GM12878 (cell line): Measurements from ENCODE around the gene SLC26A11. TPM values are rescaled to one million over a fixed set of nuclear protein-coding genes. Genes with fewer than 3 reads are reported as not detected.

Experiments
- ATAC-seq: fragments of 200-7000 bp; cut with Tn5 transposase; 3 replicates; pipeline ENCODE4 v1.9.1; 2020; ENCODE audit warnings: mild to moderate bottlenecking, moderate library complexity
- BruUV-seq: library from RNA; stranded (reverse); fragments of 400-500 nt; replicated peaks from 2 replicates; lab custom pipeline; 2021; lab: Mats Ljungman, UMichigan
- CTCF ChIA-PET: fragments of 300-600 bp; sonication (Branson Sonifier 250); formaldehyde crosslinking; extraction: SDS; loops from one replicate; lab custom pipeline; 2021; ENCODE audit warnings: inconsistent platforms; lab: Yijun Ruan, JAX
- POLR2A ChIA-PET: fragments of 350-600 bp; formaldehyde crosslinking; extraction: SDS; loops from one replicate; lab custom pipeline; 2021; ENCODE audit warnings: inconsistent platforms; lab: Charles Lee
- RAD21 ChIA-PET: fragments of 300-600 bp; sonication (Branson Sonifier 250); formaldehyde crosslinking; loops from one replicate; lab custom pipeline; 2023; ENCODE audit warnings: antibody characterized with exemption; ENCODE audit not compliant: unreplicated experiment; lab: Charles Lee
- SMC1A ChIA-PET: fragments of 300-600 bp; sonication (Branson Sonifier 250); formaldehyde crosslinking; loops from one replicate; lab custom pipeline; 2023; ENCODE audit not compliant: unreplicated experiment, uncharacterized antibody; lab: Charles Lee
- DNase-seq: peaks from one replicate; pipeline ENCODE4 v3.0.0-alpha.2; 2011; ENCODE audit warnings: low read depth, low spot score
- FAIRE-seq: peaks from 3 replicates; lab custom pipeline; 2011; peaks lifted over from hg19 to GRCh38; lab: Jason Lieb, UNC
- H2AFZ ChIP-seq: 2 replicates; pipeline ENCODE4 v1.6.0; 2011; ENCODE audit warnings: low read depth, low read length, control low read depth; ENCODE audit not compliant: control insufficient read depth
- H3K27ac ChIP-seq: 2 replicates; pipeline ENCODE4 v1.5.1; 2011; ENCODE audit warnings: control low read depth; ENCODE audit not compliant: control insufficient read depth, insufficient read depth
- H3K27me3 ChIP-seq, 2 experiments: replicated peaks in 1 of 2; 2 replicates each; pipeline versions ENCODE4 v1.6.0 to v1.6.1; 2011; ENCODE audit warnings: low read length in 1 of 2; ENCODE audit not compliant: control insufficient read depth in 2 of 2, insufficient read depth in 2 of 2
- H3K36me3 ChIP-seq, 2 experiments: 2 replicates each; pipeline ENCODE4 v1.5.1; 2011; ENCODE audit warnings: low read length in 1 of 2; ENCODE audit not compliant: control insufficient read depth in 2 of 2, insufficient read depth in 2 of 2
- H3K4me1 ChIP-seq: 2 replicates; pipeline ENCODE4 v1.6.1; 2011; ENCODE audit warnings: mild to moderate bottlenecking, low read length, moderate library complexity, mixed read lengths; ENCODE audit not compliant: control insufficient read depth, insufficient read depth
- H3K4me2 ChIP-seq: 2 replicates; pipeline ENCODE4 v1.6.0; 2011; ENCODE audit warnings: control low read depth; ENCODE audit not compliant: control insufficient read depth, insufficient read depth
- H3K4me3 ChIP-seq: fragments of 200-600 bp; sonication (generic); 2 replicates; pipeline ENCODE4 v1.5.1; 2016
- H3K79me2 ChIP-seq: 2 replicates; pipeline ENCODE4 v1.6.0; 2011; ENCODE audit warnings: low read length; ENCODE audit not compliant: control insufficient read depth, insufficient read depth
- H3K9ac ChIP-seq: 2 replicates; pipeline ENCODE4 v1.8.0; 2011; ENCODE audit warnings: low read length, control low read depth, mixed read lengths; ENCODE audit not compliant: control insufficient read depth, insufficient read depth
- H3K9me3 ChIP-seq: replicated peaks from 3 replicates; pipeline ENCODE4 v1.5.1; 2011; ENCODE audit warnings: mild to moderate bottlenecking, low read length; ENCODE audit not compliant: control insufficient read depth, insufficient read depth
- H4K20me1 ChIP-seq: 2 replicates; pipeline ENCODE4 v1.6.0; 2011; ENCODE audit not compliant: control insufficient read depth, insufficient read depth
- CEBPB ChIP-seq, 2 experiments: fragments of 150-350 bp in 1 of 2; IDR thresholded peaks; 2 replicates each; pipeline ENCODE4 v1.6.1; 2012 to 2014; ENCODE audit warnings: low read depth in 2 of 2, low read length in 2 of 2, borderline replicate concordance in 1 of 2, inconsistent platforms in 1 of 2
- CHD4 ChIP-seq: fragments of 200-600 bp; sonication (generic); IDR thresholded peaks from 2 replicates; pipeline ENCODE4 v1.6.1; 2016; ENCODE audit warnings: mild to moderate bottlenecking
- GABPA ChIP-seq: IDR thresholded peaks from 2 replicates; pipeline ENCODE4 v1.6.1; 2014; ENCODE audit warnings: antibody characterized with exemption, low read depth, mild to moderate bottlenecking, inconsistent platforms
- HDAC2 ChIP-seq: fragments of 200-600 bp; sonication (generic); IDR thresholded peaks from 2 replicates; pipeline ENCODE4 v1.6.1; 2017
- HDGF ChIP-seq: fragments of 450-650 bp; IDR thresholded peaks from 2 replicates; pipeline ENCODE4 v1.6.1; 2016; ENCODE audit warnings: antibody characterized with exemption
- IKZF2 ChIP-seq, 2 experiments: fragments of 450-650 bp; IDR thresholded peaks; 2 replicates each; pipeline ENCODE4 v1.6.1; 2017; ENCODE audit warnings: mild to moderate bottlenecking in 2 of 2, moderate library complexity in 2 of 2
- KLF5 ChIP-seq: fragments of 450-650 bp; IDR thresholded peaks from 2 replicates; pipeline ENCODE4 v1.6.1; 2014; ENCODE audit warnings: mild to moderate bottlenecking; ENCODE audit not compliant: partially characterized antibody
- PBX3 ChIP-seq: IDR thresholded peaks from 2 replicates; pipeline ENCODE4 v1.6.1; 2011; ENCODE audit warnings: mild to moderate bottlenecking, low read depth, low read length, moderate library complexity; ENCODE audit not compliant: insufficient replicate concordance
- RELA ChIP-seq: fragments of 450-650 bp; IDR thresholded peaks from 2 replicates; pipeline ENCODE4 v1.8.0; 2014; ENCODE audit warnings: borderline replicate concordance; ENCODE audit not compliant: partially characterized antibody
- SIN3A ChIP-seq: IDR thresholded peaks from 2 replicates; pipeline ENCODE4 v1.6.1; 2012; ENCODE audit warnings: low read depth, low read length, improper control_type of control experiment
- SIX5 ChIP-seq: IDR thresholded peaks from 2 replicates; pipeline ENCODE4 v1.6.1; 2011; ENCODE audit warnings: mild to moderate bottlenecking, low read depth, low read length, moderate library complexity; ENCODE audit not compliant: severe bottlenecking
- ZBTB11 ChIP-seq: fragments of 450-650 bp; formaldehyde crosslinking; IDR thresholded peaks from 2 replicates; pipeline ENCODE4 v1.5.0; 2022; ENCODE audit warnings: mild to moderate bottlenecking, missing genetic modification characterization
- WGBS: methylation state at CpG from one replicate; pipeline ENCODE4 v1.1.6; 2016; ENCODE audit warnings: low lambda C conversion rate; ENCODE audit not compliant: insufficient replicate concordance, insufficient coverage; ENCODE audit errors: missing lambda C conversion rate; 5-methylcytosine and 5-hydroxymethylcytosine counted together
- in situ Hi-C: fragments of 300-500 bp; cut with MboI; formaldehyde crosslinking; loops from 9 replicates; pipeline ENCODE4 v1.14.3; 2018; ENCODE audit warnings: mixed read lengths
- intact Hi-C: fragments of 100-400 bp; cut with micrococcal nuclease; formaldehyde crosslinking; loops from one replicate; pipeline ENCODE4 v1.14.2; 2022; ENCODE audit not compliant: unreplicated experiment
- polyA plus RNA-seq, 11 experiments: library from polyadenylated mRNA; depleted of rRNA in 4 of 11; unstranded in 6 of 11; stranded (reverse) in 5 of 11; fragments of >200 nt; fragmentation: Nextera tagmentation in 4 of 11; fragmentation: Illumina TruSeq in 1 of 11; extraction: Ambion mirVana in 4 of 11; extraction: Trizol in 1 of 11; gene quantifications; 1 replicate in 1 of 11; 2 replicates in 10 of 11; pipeline versions ENCODE4 v1.2.1 to v1.2.3, GENCODE V29; 2011 to 2016; ENCODE audit warnings: inconsistent platforms in 2 of 11, missing spikeins in 2 of 11, low read depth in 1 of 11
- total RNA-seq, 4 experiments: library from RNA; depleted of rRNA in 3 of 4; stranded (reverse); fragments of >200 nt in 3 of 4; fragmentation: Illumina TruSeq in 1 of 4; extraction: Trizol in 1 of 4; gene quantifications; 2 replicates each; pipeline versions ENCODE4 v1.2.1 to v1.2.3, GENCODE V29; 2013 to 2021
- TF ChIP-seq, protein P1 (sequence below): IDR thresholded peaks from 2 replicates; pipeline ENCODE4 v1.6.1; 2012; ENCODE audit warnings: low read depth, low read length, improper control_type of control experiment

Gene SLC26A11
- total and polyA plus RNA-seq, 10 of the 15 experiments (the other 5 are each of a cell fraction or from before 2014, with no cell fraction given) = 0.05 to 4.1 (median 1.2) TPM; not detected in 1

DNA sequence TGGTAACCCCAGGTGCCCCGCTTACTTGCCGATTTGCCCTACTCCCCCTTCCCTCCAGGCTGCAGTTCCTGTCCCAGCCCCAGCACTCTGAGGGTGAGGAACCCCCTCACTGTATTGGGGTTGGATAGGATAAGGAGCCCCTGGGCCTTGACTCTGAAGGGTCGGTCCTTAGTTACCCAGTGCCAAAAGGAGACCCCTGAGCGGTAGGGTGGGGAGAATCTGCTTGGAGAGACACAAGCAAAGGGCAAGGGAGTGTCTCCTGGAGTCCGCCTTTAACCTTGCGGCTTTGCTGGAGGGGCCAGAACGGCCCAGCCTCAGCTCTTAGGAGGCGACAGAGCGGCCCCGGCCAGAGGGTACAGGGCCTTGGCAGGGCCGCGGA, 37.4 kb upstream of the SLC26A11 start (continued):
- no peak for TF ChIP-seq RELA
- no peak for TF ChIP-seq ZBTB11
- TF ChIP-seq, protein P1, sequence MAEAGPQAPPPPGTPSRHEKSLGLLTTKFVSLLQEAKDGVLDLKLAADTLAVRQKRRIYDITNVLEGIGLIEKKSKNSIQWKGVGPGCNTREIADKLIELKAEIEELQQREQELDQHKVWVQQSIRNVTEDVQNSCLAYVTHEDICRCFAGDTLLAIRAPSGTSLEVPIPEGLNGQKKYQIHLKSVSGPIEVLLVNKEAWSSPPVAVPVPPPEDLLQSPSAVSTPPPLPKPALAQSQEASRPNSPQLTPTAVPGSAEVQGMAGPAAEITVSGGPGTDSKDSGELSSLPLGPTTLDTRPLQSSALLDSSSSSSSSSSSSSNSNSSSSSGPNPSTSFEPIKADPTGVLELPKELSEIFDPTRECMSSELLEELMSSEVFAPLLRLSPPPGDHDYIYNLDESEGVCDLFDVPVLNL = no peak
- no peak for TF ChIP-seq HDGF

DNA sequence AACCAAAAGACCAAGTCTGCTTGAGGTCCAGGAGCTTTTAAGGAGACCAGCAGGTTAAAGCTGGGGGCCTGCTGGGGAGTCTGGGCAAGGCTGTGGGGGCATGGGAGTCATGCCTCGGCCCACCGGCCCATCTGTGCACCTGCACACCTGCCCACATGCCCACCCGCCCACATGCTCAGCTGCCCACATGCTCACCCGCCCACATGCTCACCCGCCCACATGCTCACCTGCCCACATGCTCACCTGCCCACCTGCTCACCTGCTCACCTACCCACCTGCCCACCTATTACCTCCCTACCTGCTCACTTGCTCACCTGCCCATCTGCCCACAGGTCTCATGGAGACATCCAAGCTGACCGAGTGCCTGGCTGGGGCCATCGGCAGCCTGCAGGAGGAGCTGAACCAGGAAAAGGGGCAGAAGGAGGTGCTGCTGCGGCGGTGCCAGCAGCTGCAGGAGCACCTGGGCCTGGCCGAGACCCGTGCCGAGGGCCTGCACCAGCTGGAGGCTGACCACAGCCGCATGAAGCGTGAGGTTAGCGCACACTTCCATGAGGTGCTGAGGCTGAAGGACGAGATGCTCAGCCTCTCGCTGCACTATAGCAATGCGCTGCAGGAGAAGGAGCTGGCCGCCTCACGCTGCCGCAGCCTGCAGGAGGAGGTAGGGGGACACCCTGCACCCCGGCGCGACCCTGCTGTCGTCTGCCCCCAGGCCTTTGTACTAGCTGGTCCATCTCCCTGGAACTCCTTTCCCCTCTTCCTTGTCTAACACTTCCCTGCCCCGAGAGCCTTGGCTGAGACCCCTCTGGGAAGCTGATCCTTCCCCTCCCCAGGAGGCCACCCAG, 36.4 kb upstream of the SLC26A11 start:
- BruUV-seq = no TSS peak
- Histone ChIP-seq H3K36me3 (no peaks in the 10 kb centered on the region), H3K27me3 (peaks cover 0 to 2% of the 10 kb centered on the region in 2 experiments; a peak in 2 of 4 replicates), H3K4me1 (no peaks in the 10 kb centered on the region), H2AFZ (no peak overlapping the region), H3K4me2 (no peak overlapping the region), H4K20me1 (no peaks in the 10 kb centered on the region), H3K79me2 (no peaks in the 10 kb centered on the region), H3K9me3 (no peaks in the 10 kb centered on the region), H3K4me3 (no peak overlapping the region), H3K9ac (no peak overlapping the region), H3K27ac (no peak overlapping the region)
- FAIRE-seq (no peak), ATAC-seq (no peak), DNase-seq (no peak)
- RAD21 ChIA-PET = interaction anchor here (0.7 kb wide), 1 partner anchor 41 kb away, joined by 3 read pairs; no protein-coding TSS in a partner anchor
- POLR2A ChIA-PET = no interaction called here
- intact Hi-C loops (no loop called here), in situ Hi-C loops (no loop called here)
- CTCF ChIA-PET = no interaction called here
- 47% methylated on average over 23 of the region's 26 CpGs for WGBS
- SMC1A ChIA-PET = no interaction called here
- no peak for TF ChIP-seq SIN3A
- TF ChIP-seq KLF5 = no peak
- no peak for TF ChIP-seq CEBPB (IDR thresholded peaks at IDR 0.05; ENCODE audit: borderline replicate concordance in 1 of 2, low read depth in 2 of 2, low read length in 2 of 2)
- no peak for TF ChIP-seq IKZF2 (IDR thresholded peaks at IDR 0.05)
- TF ChIP-seq CHD4 = no peak
- TF ChIP-seq PBX3 = no peak
- no peak for TF ChIP-seq SIX5
- TF ChIP-seq GABPA = no peak
- no peak for TF ChIP-seq ZBTB11
- TF ChIP-seq HDAC2 = no peak
